GM12892 (cell line): ENCODE measurements around the gene TMEM106C.

Experiments
- POLR2A ChIP-seq: IDR thresholded peaks from 2 replicates; pipeline ENCODE4 v1.6.1; 2011; ENCODE audit warnings: low read depth, low read length, control low read depth
- POLR2AphosphoS5 ChIP-seq: IDR thresholded peaks from 2 replicates; pipeline ENCODE4 v1.6.1; 2011; ENCODE audit warnings: low read depth, low read length, control low read depth
- TAF1 ChIP-seq: IDR thresholded peaks from 2 replicates; pipeline ENCODE4 v1.6.1; 2011; ENCODE audit warnings: low read depth, mild to moderate bottlenecking, control low read depth, low read length, borderline replicate concordance

DNA sequence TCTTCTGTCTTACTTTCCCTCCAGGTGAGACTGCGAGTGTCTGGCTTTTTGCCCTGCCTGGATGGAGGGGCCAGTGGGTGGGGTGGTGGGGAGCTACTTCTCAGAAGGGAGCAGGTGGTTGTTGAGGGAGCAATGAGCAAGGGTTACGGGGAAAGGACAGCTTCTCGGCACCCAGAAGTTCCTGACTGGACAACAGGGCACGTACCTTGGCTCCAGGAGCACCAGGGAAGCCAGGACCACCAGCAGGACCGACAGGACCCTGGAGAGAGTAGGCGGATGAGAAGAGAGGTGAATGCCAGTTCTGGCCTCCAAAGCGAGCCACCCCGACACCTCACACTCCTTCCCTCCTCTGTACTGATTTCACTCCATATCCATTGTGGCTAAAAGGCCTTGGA, 25.6 kb downstream of the TMEM106C start:
- TF ChIP-seq POLR2AphosphoS5 (no peak), POLR2A (no peak), TAF1 (no peak)
